Ovary (tissue), 3 donors: ENCODE measurements around the gene ADGRD1.

Source experiments
- CTCF ChIP-seq, 3 donors: fragments of 450-650 bp in 2 of 3; fragments of 200-600 bp in 1 of 3; IDR thresholded peaks; one replicate each; pipeline versions ENCODE4 v1.5.1 to v1.8.0; 2016 to 2022; ENCODE audit warnings: antibody characterized with exemption in 3 of 3, mild to moderate bottlenecking in 1 of 3
- POLR2A ChIP-seq: fragments of 450-650 bp; IDR thresholded peaks from one replicate; pipeline ENCODE4 v1.6.1; 2017; ENCODE audit warnings: antibody characterized with exemption, mild to moderate bottlenecking, moderate library complexity
- donor health status: DM: no; HTN: no; CAD: no.

GRCh38 chr12:131014343-131014742 is 60.6 kb downstream of the ADGRD1 start:
- TF ChIP-seq CTCF (IDR thresholded peaks at IDR 0.05) (no peak), POLR2A (no peak)
